GM19023 (cell line): Measurements from ENCODE around the gene AGO4.
"Not testable (repeated sequence)": the region's sequence is repeated elsewhere in the genome, so short reads cannot be mapped to it uniquely, and the experiment has no call there.

Source experiments
- ATAC-seq: cut with Tn5 transposase; IDR thresholded peaks from one replicate; pipeline ENCODE4 v1.9.1; 2021; ENCODE audit warnings: mild to moderate bottlenecking, moderate library complexity; ENCODE audit not compliant: unreplicated experiment

The AGO4 gene

GRCh38 chr1:35810096-35810881 is 2.5 kb downstream of the AGO4 start:
- ATAC-seq: no peak

DNA sequence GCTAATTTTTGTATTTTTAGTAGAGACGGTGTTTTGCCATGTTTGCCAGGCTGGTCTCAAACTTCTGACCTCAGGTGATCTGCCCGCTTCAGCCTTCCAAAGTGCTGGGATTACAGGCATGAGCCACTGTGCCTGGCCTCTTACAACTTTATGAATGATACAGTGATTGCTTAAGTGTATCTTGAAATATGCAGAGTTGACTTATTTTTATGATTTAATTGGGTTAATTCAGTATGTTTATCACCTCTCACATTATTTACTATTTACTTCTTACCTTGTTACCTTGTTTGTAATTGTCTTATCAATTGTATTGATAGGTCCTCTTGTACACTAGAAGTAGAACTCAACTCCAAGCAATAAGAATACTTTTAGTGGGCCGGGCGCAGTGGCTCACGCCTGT is 4.9 kb downstream of the AGO4 start:
- ATAC-seq: not testable (repeated sequence)

GRCh38 chr1:35825255-35825654 is 17.4 kb downstream of the AGO4 start:
- ATAC-seq: no peak

DNA sequence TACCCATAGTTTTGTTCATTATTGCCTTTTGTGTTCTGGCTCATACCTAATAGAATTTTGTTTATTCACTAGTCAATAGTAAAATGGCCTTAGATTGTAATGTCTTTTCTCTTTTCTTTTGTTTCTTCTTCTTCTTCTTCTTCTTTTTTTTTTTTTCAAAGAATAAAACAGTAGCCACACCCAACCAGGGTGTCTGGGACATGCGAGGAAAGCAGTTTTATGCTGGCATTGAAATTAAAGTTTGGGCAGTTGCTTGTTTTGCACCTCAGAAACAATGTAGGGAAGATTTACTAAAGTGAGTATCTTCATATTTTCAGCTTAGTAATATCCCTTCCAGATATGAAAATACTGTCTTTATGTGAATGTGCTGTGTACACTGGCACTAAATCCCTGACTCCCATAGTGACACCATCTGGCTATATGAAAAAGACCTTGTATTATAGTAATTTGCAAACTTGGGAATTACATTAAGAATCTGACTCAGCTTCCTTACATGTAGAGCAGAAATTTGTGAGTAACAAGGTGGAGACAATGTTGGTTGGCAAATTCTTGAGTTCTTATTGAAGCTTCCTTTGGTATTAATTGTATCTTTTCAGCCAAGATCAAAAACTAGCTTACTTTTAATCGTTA is 24.6 kb downstream of the AGO4 start:
- ATAC-seq: no peak

DNA sequence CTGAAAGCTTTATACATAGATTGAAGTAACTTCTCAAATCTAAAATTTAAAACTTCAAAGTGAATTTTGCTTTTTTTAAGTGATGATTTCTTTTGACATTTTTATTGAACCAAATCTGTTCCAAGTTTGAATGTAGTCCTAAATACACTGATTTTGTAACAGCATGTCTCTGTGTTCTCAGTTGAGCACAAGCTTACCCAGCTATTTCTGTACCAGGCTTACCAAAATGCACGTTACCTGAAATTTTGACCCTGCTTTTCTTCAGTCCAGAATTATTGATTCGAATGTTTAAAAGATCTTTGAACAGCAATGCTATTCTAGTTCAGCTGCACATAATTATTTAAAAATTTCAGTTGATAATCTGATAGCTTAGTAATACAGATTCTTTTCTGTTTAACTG is 25.6 kb downstream of the AGO4 start:
- ATAC-seq: no peak

DNA sequence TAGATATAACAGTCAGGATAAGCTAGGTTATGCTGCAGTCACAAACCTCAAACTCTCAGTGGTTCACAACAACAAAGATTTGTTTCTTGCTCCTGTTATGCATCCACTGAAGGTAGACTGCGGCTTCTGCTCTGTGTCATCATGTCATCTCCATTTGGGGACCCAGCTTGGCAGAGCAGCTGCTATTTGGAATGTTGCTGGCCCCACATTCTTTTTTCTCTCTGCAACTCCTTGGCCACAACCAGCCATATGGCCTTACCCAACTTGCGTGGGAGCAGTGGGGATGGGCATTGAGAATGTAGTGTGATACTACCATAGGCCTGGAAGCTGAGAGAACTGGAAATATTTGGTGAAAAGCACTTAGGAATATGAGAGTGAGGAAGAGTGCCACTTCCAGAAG is 26.4 kb downstream of the AGO4 start:
- no peak for ATAC-seq

DNA sequence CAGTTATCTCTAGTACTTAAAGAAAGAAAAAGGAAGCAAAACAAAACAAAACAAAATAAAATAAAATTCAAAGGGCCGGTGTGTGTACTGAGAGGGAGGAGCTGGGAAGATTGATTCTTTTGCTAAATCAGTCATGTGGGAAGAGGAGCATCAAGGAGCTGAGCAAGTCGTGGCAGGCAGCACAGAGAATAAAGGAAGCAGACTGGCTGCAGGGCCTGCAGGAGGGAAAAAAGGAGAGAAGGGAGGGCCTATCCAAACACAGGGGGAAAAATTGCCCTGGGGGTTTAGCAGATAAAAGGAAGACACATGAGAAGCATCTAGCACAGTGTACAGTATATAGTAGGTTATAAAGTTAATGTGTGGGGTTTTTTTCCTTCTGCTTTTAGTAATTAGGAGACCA is 27.6 kb downstream of the AGO4 start:
- no peak for ATAC-seq

GRCh38 chr1:35836734-35837133 is 28.9 kb downstream of the AGO4 start:
- no peak for ATAC-seq

- no peak for ATAC-seq
These were observed 31.0 kb downstream of the AGO4 start for GRCh38 chr1:35838693-35839245.

- no peak for ATAC-seq
These were observed 37.0 kb downstream of the AGO4 start for GRCh38 chr1:35844826-35845225.

GRCh38 chr1:35845766-35846165 is 38.0 kb downstream of the AGO4 start:
- no peak for ATAC-seq

DNA sequence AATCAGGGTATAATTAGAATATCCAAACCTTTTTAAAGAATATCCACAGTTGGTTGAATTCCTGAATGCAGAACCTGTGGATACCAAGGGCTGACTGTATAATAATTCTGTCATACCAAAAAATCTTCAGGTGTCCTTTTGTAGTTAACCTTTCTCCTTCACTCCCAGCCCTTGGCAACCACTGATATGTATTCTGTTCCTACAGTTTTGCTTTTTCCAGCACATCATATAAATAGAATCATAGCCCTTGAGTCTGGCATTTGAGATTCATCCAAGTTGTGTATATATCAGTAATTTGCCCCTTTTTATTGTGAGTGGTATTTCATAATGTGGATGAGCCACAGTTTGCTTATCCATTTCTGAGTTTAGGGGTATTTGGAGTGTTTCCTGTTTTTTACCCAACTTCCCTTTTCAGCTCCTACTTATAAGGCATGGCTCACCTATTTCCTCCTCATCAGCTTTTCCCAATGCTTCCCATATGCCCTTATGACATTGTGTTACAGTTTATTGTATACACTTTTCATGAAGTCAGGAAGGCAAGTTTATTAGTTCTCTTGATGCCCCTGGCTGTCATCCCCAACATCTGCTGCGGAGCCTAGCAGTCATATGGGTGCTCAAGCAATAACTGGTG is 40.2 kb downstream of the AGO4 start:
- no peak for ATAC-seq

DNA sequence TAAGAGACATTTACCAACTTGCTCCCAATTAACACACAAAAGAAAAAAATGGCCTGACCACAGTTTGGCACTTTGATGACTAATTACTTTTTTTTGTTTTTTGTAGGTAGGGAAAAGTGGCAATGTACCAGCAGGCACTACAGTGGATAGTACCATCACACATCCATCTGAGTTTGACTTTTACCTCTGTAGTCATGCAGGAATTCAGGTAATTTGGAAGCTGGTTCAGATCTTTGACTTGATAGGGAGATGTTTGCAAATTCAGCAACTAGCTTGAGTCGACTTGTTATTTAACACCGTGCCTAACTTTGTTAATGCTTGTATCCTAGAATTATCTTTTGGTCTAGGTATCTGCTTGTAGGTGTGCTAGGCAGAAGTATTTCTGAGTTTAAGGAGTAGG is 42.2 kb downstream of the AGO4 start:
- ATAC-seq: no peak

DNA sequence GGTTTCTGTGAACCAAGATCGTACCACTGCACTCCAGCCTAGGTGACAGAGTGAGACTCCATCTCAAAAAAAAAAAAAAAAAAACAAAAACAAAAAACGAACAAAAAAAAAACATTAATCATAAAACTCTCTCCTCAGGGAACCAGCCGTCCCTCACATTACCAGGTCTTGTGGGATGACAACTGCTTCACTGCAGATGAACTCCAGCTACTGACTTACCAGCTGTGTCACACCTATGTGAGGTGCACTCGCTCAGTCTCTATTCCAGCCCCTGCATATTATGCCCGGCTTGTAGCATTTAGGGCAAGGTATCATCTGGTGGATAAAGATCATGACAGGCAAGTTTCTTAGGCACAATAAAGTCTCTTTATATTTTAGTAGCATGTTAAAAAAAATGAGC is 42.9 kb downstream of the AGO4 start:
- no peak for ATAC-seq

- ATAC-seq: no peak
These were observed 43.5 kb downstream of the AGO4 start for GRCh38 chr1:35851132-35851869.

- ATAC-seq: no peak
These were observed 44.4 kb downstream of the AGO4 start for GRCh38 chr1:35852241-35852640.

DNA sequence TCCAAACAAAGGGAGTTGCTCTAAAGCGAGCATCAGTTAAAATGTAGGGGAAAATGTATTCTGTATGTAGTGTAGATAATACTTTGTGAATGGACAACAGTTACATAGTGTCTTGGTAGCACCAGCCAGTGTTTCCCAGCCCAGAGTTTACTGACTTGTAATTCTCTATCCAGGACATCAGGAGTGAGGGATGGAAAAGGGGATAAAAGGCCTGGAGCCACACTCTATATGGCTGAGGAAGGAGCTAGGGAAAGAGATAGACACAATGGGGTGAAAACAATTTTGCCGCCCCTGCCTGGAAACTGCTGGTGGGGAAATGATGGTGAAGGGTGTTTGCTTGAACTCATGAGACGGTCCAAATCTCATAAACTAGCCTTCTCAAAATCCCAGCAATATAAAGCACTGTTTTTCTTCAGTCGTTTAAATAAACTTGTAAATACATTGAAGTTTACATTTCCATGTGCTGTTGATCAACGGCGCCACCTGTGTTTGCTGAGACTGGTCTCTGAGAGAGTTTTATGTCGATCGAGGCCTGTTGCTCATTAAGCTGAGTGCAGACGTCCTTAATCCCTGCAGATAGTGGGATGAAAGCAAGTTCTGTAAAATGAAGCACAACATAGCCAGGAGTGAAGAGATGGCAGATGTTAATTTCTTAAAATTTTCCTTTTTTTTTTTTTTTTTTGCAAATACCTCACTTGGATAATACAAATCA is 47.3 kb downstream of the AGO4 start:
- no peak for ATAC-seq

- ATAC-seq: no peak
These were observed 49.1 kb downstream of the AGO4 start for GRCh38 chr1:35856964-35857363.

DNA sequence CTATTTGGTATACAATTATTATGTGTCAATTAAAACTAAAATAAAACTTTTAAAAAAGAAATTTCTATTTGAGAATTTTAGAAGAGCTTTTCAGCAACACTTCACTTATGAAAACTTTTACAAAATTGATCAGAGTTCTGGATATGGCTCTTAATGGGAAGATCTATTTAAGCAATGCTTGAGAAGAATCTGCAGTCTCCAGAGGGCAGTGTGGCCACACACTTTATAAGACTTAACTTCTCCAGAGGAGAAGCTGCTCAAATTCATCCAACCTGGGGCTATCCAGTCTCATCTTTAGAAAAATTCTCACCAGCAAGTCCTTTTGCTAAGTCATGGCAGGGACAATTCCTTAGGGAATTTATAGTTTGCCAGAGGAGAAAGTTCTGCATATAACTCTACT is 50.0 kb downstream of the AGO4 start:
- ATAC-seq: no peak

- no peak for ATAC-seq
These were observed 52.9 kb downstream of the AGO4 start for GRCh38 chr1:35860696-35861095.

DNA sequence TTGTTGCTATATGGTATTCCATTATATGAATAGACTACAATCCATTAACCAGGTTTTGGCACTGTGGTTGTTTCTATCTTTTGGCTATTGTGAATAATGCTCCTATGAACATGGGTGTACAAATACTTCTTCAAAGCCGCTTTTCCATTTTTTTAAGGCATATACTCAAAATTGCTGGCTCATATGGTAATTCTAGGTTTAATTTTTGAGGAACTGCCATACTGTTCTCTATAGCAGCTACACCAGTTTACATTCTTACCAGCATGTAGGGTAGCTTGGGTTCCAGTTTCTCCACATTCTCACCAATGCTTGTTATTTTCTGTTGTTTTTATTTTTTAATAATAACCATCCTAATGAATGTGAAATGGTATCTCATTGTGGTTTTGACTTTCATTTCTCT is 55.3 kb downstream of the AGO4 start:
- no peak for ATAC-seq
